Pulmonary artery endothelial cell (primary cell): ENCODE measurements around the gene SEPTIN1. TPM values are rescaled to one million over a fixed set of nuclear protein-coding genes. Genes with fewer than 3 reads are reported as not detected.

Source experiments
- DNase-seq: peaks from one replicate; pipeline ENCODE4 v3.0.0-alpha.2; 2011; ENCODE audit warnings: low read depth, low spot score
- total RNA-seq: library from RNA; depleted of rRNA; stranded (reverse); fragments of >200 nt; gene quantifications from 2 replicates; pipeline ENCODE4 v1.2.3, GENCODE V29; 2014

SEPTIN1 gene
- total RNA-seq, 1 donor from 2014 or later, result 0.13 TPM

DNA sequence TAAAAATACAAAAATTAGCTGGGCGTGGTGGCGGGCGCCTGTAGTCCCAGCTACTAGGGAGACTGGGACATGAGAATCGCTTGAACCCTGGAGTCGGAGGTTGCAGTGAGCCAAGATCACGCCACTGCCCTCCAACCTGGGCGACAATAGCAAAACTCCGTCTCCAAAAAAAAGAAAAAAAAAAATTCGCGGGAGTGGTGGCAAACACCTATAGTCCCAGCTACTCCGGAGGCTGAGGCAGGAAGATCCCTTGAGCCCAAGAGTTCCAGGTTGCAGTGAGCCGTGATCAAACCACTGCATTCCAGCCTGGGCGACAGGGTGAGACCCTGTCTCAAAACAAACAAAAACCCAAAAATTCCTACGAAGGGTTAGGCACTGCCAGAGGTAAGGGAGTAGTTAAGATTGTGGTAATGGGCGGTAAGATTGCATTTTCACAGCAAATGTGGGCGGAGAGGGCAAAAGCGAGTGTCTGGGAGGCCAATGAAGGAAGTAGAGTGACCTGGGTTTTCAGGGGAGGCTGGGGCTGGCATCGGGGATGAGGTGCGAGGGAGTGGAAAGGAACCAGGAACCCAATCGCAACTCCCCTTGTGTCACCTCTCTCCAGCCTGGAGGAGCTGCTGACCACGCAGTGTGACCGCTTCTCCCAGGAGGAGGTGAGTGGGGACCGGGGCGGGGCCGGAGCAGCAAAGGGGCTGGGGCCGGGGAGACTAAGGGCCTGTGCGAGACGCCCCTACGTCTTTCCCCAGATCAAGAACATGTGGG, 5.1 kb downstream of the SEPTIN1 start:
- DNase-seq, result no peak

DNA sequence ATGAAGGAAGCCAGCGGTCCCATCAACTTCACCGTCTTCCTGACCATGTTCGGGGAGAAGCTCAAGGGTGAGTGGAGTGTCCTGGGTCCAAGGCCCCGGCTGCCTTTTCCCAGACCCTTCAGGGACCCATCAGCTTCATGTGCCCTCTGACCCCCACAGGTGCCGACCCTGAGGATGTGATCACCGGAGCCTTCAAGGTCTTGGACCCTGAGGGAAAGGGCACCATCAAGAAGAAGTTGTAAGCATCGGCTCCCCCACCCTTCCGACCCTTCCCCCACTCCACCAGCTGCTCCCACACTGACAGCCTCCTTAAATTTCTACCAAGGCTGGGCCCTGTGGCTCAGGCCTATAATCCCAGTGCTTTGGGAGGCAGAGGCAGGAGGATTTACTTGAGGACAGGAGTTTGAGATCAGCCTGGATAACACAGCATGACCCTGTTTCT, 5.9 kb downstream of the SEPTIN1 start:
- DNase-seq, result no peak

DNA sequence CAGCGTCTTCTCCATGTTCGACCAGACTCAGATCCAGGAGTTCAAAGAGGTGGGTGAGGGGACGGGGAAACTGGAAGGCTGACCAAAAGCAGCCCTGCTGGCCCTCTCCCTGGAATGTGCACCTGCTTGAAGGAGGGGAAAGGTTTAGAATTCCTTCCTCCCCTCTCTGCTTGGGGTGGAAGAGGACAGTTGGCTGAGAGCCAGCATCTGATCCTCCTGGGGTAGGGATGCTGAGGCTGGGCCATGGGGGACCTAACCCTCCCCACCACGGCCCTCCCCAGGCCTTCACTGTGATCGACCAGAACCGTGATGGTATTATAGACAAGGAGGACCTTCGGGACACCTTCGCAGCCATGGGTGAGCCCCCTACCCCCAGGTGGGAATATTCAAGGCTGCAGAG, 6.5 kb downstream of the SEPTIN1 start:
- DNase-seq, result no peak

DNA sequence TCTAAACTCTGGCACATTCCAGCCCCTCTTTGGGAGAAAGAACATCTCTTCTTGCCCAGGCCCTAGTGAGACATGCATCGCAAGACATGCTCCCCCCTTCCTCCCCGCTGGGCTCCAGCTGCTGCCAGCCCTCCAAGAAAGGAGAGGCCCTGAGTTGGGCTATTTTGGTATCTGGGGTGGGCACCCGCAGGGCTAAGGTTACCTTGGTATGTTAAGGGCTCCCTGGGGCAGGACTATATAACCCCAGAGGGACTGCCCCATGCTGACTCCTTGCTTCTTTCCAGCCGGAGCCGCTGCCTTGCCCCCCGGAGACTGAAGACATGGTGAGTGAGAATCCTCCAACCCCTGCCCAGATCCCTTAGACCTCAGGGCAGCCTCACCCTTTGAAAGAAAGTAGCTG, 7.8 kb downstream of the SEPTIN1 start, which contains the start of gene MYL11:
Gene MYL11, plus strand, starts transcription at position 265 of the 400 bp plus-strand sequence. Its CDS starts 56 bp downstream, at position 321.
- DNase-seq, result no peak

DNA sequence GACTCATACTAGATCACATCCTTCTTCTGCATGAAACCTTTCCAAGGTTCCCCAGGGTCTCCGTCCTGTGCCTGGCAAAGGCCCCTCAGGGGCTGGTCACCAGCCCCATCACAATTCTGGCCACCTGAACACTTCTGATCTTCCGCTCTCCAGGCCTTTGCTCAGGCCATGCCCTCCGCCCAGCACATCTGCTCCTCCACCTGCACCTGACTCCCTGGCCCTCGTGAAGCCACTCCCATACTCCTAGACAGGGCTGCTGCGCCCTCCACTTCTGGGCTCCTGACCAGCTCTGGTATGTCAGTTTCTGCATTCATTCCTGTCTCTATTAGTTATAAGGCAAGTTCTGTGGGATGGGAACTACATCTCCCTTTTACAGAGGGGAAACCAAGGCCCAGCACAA, 9.6 kb downstream of the SEPTIN1 start:
- no peak for DNase-seq

DNA sequence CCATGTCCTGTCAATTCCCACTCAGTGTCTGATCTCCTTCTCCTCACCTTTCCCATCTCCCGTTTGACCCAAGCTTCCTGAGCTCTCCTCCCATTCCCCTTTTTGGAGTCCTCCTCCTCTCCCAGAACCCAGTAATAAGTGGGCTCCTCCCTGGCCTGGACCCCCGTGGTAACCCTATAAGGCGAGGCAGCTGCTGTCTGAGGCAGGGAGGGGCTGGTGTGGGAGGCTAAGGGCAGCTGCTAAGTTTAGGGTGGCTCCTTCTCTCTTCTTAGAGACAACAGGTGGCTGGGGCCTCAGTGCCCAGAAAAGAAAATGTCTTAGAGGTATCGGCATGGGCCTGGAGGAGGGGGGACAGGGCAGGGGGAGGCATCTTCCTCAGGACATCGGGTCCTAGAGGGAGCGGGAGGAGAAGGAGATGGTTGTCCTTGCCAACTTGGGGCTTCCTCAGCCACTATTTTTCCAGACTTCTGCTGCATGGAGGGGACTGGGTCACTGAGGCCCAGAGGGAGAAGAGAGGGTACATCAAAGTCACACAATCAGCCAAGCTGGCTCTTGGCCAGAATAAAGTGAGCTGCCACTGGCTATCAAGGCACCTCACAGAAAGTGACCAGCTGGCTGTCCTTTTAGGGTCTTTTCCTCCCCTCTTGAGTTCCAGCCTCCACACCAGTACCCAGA, 10.2 kb downstream of the SEPTIN1 start:
- no peak for DNase-seq

DNA sequence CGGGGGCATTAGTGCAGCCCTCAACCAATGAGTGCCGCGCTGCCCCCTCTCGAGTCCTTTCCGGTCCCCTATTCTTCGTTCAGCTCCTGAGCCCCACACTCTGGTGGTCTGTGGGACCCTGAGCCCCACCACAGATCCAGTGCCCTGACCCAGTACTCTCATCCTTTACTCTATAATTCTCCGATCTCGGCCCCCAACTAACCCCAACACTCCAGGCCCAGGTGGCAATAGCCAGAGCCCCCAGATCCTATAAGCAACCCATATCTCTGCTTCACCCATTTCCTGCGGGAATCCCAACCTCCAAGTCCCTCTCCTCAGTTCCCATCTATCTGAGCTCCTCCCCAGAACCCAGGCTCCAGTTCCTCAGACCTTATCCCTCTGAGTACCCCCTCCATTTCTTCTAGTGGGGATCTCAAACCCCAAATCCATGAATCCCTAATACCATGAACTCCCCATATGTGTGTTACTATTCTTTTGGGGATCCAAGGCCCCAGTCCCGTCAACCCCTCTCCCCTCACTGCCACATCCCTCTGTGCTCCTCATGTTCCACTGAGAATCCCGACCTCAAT, 11.0 kb downstream of the SEPTIN1 start:
- DNase-seq, result no peak

DNA sequence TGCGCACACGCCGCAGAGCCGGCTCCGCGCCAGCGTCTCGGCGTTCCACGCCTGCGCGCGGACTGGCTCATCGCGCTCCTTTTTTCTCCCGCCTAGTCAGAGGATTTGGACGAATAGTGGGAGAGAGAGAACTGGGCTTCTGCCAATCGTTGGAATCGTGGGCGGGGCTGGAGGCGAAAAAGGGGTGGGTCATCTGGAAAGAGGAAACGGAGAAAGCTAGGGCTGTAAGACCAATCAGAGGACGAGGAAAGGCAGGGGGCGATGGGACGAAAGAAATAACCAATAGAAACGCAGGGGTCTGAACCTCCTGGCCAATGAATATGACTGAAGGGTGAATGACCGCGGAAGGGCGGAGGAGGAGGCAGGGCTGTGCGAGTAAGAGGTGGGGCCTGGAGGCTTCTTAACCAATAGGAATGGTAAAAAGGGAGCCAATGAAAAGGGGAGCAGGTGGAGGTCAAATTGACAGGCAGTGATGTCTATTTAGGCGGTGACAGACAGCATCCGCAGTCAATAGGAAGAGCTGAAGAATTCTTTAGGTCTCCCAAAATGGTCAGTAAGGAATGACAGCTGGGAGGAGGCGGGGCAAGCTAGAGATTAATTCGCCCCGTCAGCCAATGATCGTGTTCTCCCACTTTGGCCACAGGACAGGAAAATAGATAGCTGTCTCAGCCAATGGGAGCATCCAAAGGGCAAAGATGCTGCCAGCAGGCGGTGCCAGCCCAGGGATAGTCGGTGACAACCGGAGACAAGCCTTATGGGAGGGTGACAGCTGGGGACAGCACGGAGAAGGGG, 11.7 kb downstream of the SEPTIN1 start, which contains the start of gene TBC1D10B:
Gene TBC1D10B, minus strand, starts transcription at position 39 of the 792 bp plus-strand sequence. CDS start 311 bp downstream, outside the sequence.
- peak; percentile 100 for DNase-seq

DNA sequence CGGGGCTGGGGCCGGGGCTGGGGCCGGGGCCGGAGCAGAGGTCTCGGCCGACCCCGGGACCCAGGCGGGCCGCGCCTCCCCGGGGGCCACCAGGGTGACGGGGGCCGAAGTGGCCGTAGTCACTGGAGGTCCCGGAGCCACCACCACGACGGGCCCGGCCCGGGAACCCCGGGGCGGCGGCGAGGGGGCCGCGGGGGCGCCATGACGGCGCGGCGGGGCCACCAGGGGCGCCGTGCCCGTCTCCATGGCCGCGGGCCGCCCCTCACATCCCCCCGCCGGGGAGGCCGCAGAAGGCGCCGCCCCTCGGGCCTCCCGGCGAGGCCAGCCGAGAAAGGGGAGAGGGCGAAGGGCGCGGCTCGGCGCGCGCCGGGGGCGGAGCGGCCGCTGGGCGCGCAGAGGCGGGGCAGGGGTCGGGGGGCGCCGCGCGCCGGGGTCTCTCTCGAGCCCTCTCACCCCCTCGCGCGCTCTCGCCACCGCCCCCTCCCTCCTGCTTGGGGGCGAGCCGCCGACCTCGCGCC, 12.4 kb downstream of the SEPTIN1 start:
- DNase-seq, result no peak

DNA sequence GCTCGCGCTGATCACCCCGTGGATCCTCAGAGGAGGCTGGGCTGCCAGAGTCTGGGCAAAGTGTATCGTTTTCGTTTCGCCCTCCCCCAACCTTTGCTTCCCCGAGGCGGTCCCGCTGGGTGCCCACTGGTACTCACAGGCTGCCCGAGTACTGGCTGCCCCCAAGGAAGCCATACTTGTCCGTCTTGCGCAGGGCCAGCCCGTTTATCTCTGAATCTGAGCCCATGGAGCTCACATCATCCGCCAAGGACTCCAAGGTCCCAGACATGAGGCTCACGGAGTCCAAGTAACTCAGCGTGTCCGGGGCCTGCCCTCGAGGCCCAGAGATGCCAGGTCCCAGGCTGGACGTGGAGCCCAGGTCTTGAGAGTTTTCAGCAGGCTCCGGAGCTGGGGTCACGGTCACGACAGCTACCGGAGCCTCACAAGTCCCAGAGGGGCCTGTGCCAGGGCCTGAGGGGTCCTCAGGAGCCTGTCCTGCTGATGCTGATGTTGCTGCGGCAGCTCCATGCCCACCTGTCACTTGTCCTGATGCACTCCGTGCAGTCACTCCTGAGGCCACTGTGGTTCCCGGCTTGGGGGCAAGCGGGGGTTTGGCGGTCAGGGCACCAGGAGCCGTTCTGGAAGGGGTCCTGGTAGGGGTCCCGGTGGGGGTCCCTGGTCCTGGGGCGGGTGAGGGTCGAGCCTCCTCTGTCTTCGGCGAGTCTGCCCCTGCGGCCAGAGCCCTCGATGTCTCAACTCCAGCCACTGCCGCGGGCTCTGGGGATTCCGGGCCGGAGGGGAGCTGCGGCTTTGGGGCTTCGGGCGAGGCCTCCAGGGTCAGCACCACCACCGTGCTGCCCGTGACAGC, 13.0 kb downstream of the SEPTIN1 start:
- no peak for DNase-seq

DNA sequence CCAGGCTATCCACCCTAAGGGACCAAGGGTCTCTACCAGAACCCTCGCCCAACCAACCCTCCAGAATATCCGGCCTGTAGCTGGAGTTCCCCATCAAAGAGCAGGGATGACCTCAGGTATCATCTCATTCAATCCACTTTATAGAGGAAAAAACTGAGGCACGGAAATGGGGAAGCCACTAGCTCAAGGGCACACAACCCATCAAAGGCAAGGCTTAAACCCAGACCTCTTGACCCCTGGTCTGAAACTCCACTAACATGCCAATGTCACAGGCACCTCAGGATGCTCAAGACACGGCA, 13.6 kb downstream of the SEPTIN1 start:
- DNase-seq, result no peak

DNA sequence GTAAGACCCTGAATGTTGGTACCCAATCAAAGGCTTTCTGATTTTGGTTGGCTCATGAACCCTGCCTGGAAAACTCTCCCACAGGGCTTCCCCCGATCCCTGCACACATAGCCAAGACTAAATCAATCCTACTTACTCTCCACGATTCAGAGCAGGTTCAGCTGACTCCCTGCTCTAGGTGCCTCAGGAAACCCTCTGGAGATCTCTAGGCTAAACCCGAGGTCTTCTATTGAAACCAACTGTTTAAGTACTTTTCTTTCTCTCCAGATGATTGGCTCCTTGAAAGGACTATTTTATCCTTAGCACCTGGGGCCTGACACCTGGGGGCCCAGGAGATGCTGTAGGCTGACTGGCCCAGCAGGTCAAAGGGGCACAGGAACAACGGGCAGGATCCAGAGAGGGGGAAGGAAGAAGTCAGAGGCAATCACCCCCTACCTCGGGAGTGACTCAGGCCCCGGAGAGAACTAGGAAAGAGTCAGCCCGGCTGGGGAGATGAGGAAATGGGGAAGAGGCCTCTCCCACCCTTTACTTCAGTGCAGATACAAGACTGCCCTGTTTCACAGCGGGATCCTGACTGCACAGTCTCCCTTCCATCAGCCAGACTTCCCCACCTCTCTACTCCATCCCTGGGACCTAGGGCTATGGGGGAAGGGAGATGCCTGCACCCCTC, 14.1 kb downstream of the SEPTIN1 start:
- no peak for DNase-seq

DNA sequence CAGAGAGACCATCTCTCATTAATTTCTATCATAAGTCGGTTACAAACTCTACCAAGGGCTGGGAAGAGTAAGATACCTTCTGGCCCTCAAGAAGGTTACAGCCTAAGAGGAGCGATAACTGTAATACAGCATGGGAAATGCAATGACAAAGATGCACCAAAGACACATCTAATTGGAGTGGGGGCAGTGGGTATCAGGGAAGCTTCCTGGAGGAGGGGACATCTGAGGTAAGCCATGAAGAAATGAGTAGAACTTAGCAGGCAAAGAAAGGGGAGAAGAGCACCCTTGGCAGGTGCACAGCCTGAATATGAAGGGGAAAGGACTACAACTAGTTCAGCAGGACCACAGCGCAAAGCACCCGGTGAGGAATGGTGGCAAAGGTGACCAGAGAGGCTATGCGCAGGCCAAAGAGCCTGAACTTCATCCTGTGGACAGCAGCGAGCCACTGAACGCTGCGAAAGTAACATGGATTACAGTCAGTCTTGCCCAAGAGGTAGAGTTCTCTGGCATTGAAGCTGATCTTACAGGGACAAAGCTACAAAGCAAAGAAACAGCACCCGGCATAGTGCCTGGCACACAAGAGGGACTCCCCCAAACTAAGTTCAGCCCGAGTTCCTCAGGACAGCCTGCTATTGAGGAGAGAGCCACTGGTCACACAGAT, 14.9 kb downstream of the SEPTIN1 start:
- DNase-seq, result no peak

DNA sequence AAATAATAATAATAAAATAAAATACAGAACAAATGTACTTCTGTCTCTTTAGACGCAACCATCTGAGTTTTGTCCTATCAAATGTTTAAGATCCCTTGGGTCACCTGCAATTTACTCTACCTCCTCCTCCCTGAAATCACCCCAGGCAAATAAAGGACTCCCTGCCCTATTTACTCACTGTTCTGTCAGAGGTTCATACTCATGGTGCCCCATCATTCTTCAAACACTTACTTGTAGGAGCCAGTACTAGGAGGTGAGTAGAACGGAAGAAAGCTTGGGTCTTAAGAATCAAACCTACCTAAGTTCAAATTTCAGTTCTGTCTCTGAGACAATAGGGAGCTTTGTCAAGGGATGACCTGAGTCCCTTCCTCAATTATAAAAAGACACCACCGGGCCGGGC, 15.8 kb downstream of the SEPTIN1 start:
- no peak for DNase-seq

DNA sequence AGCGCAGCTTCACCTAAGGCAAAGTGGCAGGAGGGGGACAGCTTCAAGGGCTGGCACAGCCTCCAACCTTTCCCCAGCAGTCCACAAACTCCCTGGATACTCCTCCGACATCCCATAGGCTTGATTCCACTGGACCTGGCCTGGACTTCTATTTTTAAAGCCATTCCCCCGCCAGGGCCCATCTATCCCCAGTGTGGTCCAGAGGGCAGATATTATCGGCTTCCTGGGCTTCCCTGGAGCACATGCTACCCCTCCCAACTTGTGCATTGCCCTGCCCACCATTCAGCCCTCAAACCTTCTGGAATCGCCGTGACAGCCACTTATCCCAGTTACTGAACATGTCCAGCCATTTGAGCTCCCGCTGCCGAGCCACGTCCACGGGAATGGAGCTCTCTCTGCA, 17.2 kb downstream of the SEPTIN1 start:
- no peak for DNase-seq

DNA sequence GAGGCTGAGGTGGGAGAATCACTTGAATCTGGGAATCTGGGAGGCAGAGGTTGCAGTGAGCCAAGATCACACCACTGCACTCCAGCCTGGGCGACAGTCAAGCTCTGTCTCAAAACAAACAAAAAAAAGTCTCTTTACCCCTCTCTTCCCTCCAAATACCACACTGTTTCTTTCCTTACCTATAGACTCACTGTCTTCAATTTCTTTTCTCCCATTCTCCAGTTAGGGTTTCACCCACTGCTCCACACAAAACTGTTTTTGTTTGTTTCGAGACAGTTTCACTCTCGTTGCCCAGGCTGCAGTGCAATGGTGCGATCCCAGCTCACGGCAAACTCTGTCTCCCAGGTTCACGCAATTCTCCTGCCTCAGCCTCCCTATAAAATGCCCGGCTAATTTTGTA, 21.2 kb downstream of the SEPTIN1 start:
- no peak for DNase-seq

DNA sequence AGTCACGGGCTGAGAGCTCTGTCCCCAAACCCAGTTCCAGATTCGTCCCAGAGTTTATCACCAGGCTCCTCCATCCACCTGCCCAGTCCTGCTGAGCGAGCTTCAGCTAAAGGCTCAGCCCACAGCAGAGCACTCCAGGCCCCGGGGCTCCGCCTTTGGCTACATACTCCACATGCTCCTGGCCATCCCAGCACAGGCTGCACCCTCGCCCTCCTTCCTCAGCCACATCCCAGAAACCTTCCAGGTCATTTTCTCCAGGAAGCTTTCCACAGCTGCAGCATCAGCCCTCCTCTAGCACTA, 22.5 kb downstream of the SEPTIN1 start:
- DNase-seq, result no peak

DNA sequence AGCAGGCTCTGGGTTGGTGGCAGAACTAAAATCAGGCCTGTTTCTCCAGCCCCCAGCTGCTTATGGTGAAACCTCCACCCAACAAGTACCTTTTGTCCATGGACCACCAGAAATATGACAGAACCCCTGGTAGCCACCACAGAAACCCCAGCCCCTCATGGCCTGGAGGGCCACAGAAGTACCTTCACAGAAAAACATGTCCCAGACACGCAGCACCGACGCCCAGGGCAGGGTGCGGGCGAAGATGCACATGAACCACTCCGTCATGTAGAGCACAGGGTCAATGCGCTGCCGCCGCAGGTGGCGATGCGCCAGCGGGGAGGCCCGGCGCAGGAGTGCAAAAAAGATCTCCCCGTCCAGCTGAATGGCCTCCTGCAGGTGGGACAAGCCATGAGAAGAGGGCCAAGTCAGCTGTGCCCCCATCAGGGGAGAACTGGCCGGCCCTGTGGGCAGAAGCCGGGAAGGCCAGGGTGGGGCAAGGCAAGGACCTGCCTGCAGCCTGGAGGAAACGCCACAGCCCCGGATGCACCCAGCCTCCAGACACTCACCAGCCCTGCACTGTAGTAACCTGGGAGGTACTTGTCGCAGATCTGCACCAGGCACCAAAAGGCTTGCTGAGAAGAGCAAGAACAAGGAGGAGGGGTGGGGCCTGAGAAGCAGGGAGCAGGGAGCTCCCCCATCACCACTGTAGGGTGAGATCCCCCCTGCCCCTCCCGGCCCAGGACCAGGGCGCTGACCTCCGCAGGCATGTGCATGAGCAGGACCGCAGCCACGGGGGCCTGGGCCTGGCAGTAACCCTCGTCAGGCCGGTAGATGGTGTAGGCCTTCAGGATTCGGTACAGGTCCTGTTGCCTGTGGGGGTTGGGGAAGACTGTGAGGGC, 23.1 kb downstream of the SEPTIN1 start:
- no peak for DNase-seq

DNA sequence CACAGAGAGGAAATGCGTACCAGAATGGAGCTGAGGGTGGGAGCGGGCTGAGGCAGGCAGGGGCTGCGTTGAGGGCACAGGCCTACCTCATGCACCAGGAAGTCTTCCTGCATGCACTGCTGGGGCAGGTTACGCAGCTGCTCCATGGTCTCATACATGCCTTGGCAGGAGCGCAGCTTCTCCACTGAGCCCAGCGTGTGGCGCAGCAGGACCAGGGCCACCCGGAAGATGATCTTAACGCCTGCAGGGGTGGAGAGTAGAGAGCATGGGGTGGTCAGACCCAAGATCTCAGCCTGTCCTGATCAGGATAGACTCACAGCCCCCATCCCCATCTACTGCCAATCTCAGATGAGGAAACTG, 23.8 kb downstream of the SEPTIN1 start:
- no peak for DNase-seq
